Measurements from ENCODE around the gene SLC9A4. TPM values are rescaled to one million over a fixed set of nuclear protein-coding genes. Genes with fewer than 3 reads are reported as not detected.

SLC9A4 gene
- total RNA-seq, 4 donors from 2014 or later: not detected

DNA sequence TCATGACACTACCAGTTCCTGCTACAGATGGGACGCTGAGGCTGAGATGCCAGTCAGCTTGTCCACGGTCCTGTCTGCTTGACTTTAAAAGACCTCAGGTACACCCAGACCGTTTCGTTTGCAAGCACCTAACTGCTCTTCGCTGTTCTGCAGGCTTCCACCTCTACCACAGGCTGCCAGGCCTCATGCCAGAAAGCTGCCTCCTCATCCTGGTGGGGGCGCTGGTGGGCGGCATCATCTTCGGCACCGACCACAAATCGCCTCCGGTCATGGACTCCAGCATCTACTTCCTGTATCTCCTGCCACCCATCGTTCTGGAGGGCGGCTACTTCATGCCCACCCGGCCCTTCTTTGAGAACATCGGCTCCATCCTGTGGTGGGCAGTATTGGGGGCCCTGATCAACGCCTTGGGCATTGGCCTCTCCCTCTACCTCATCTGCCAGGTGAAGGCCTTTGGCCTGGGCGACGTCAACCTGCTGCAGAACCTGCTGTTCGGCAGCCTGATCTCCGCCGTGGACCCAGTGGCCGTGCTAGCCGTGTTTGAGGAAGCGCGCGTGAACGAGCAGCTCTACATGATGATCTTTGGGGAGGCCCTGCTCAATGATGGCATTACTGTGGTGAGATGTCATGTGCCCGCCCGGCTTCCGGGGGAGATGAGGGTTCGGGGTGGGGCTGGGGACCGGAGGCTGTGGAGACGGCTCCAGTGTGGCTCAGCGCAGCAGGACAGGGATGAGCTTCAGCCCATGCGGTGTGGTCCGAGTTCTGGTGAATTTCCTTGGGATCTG, 5.9 kb downstream of the SLC9A4 start:
- TF ChIP-seq, protein P1, sequence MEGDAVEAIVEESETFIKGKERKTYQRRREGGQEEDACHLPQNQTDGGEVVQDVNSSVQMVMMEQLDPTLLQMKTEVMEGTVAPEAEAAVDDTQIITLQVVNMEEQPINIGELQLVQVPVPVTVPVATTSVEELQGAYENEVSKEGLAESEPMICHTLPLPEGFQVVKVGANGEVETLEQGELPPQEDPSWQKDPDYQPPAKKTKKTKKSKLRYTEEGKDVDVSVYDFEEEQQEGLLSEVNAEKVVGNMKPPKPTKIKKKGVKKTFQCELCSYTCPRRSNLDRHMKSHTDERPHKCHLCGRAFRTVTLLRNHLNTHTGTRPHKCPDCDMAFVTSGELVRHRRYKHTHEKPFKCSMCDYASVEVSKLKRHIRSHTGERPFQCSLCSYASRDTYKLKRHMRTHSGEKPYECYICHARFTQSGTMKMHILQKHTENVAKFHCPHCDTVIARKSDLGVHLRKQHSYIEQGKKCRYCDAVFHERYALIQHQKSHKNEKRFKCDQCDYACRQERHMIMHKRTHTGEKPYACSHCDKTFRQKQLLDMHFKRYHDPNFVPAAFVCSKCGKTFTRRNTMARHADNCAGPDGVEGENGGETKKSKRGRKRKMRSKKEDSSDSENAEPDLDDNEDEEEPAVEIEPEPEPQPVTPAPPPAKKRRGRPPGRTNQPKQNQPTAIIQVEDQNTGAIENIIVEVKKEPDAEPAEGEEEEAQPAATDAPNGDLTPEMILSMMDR (IDR thresholded peaks at IDR 0.05; ENCODE audit: low read depth): no peak

DNA sequence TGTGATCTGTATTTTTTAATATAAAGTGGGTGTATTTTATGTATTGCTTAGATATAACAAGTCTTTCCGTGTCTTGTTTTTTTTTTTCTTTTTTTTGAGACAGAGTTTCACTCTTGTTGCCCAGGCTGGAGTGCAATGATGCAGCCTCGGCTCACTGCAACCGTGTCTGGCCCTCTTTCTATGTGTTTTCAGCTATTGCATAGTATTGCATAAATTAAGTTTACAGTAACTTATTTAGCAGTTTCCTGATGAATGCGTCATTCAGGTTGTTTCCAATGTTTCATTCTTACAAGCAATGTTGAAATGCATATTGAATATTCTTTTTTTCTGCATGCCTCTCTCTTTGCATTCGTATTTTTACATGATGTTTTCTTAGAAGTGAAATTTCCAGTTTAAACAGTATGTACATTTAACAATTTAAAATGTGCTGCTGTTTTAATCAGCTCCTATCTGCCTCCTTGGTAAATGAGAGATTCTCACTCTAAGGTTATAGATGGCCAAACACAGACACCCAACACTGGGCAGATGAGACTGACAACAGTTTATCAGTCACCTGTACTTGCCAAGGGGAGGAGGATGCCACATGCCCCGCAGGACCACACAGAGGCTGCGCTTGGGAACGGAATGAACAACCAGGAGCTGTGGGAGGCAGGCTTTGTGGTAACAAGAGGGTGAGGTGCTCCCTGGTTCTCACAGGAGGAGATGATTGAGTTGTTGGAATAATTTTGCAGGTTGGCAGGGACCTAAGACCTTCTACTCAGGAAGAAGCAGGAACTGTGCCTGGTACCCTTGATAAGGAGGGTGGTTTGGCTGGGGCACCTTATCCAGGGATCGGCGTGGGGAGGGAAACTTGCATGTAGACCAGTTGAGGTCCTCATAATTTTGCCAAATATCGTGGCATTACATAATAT, 7.5 kb downstream of the SLC9A4 start:
- TF ChIP-seq, protein P1 (IDR thresholded peaks at IDR 0.05; ENCODE audit: low read depth): no peak

DNA sequence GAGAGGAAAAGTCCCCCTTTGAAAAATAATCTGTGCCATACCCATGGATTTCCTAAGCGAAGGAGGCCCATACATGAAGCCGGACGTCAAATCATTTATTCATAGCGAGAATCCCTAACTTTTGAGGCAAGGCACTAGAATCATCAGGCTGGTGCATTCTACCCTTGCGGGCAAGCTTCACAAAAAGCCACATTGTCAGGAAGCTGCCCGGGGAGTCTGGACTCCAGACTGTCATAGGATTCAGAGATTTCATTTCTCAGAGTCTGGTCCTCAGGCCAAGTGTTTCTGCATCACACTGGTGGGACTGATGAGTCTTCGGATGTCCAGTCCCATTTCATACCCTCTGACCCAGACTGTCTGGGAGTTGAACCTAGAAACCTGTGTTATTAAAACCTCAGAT, 8.9 kb downstream of the SLC9A4 start:
- TF ChIP-seq, protein P1 (IDR thresholded peaks at IDR 0.05; ENCODE audit: low read depth): no peak

DNA sequence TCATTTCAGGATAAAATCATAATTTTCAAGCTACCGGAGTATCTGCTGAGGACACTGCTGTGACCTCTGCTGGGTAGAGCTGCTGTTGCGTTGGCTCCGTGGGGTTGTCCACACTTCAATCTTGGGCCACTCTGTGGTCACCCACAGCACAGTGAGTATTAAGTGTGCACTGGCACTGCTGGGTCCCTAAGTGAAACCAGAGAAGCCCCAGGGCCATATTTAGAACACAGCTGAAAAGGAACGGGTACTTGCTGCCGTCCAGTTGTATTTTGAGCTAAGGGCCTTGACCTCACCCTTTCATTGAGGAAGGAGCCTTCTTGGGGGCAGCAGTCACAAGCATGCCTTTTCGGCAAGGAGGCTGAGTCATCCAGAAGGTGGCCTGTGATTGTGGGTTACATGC, 10.1 kb downstream of the SLC9A4 start:
- TF ChIP-seq, protein P1 (IDR thresholded peaks at IDR 0.05; ENCODE audit: low read depth): no peak

DNA sequence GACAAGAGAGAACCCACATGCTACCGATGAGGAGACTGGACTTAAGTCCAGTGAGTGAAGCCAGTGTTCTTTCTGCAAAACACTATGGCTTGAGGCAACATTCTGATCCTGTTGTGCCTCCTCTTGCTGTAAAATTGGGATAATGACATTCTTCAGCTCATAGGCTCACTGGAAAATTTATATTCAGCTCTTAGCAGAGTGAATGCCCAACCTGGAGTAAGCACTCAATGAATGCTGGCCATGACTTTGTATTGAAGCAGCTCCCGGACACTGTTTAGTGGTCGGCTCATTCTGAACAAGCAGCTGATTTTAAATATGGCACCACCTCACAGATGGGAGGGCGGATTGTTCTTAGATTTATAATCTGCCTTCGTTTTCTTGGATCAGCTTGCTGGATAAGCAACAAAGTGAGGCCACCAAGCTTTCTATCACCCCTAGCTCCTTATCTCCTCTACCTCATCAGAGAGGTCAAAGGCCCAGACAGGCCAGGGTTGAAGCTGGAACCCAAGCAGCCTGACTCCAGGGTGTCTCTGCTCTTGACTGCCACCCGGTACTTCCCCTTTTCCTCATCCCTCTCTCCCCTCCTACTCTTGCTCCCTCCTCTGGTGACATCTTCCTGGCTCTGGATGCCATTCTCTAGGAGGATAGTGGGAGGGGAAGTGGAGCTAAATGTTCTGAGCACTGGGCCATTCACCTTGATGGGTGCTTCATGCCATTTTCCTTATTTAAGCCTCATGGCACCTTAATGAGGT, 11.5 kb downstream of the SLC9A4 start:
- TF ChIP-seq, protein P1 (IDR thresholded peaks at IDR 0.05; ENCODE audit: low read depth): no peak

DNA sequence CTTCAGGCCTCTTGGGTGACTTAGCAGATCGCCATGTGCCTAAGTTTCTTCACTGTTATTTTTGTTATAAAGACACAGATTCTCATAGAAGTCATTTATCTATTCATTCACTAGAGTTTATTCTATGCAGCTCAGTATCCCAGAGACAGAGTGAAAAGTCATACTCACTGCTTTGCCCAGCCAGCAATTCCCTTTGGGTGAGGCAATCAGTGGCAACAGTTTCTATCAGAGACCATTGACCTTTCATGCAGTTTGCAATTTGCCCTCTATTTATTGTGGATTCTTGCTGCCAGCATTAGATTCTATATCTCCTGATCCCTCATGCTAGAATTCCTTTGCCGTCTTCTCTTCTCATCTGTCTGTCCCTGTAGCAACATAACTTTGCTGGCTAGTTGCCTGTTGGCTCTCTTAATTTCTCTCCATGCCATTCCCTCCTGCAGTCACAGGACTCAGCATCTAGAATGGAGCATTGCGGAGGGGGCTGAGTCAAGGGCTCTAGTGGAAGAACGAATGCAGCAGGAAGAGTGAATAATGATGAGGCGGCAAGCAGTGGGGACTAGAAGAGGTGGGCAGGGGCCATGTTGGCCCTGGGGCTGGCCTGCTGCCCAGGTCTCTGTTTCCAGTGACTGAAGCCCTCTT, 12.2 kb downstream of the SLC9A4 start:
- TF ChIP-seq, protein P1 (IDR thresholded peaks at IDR 0.05; ENCODE audit: low read depth): no peak

Data from subcutaneous adipose tissue (tissue), 4 donors.